Measurements from ENCODE around the gene ARHGEF5. TPM values are rescaled to one million over a fixed set of nuclear protein-coding genes. Genes with fewer than 3 reads are reported as not detected.
"Not testable (repeated sequence)": the region's sequence is repeated elsewhere in the genome, so short reads cannot be mapped to it uniquely, and the experiment has no call there.

The ARHGEF5 gene
- polyA plus RNA-seq: 24.2 to 41.0 TPM (median 24.7 TPM) in 3 replicates
- polyA plus RNA-seq (2011; ENCODE audit: low read depth): 22.5 TPM
- 26.8 and 29.2 TPM in 2 replicates for polyA plus RNA-seq (2011; cell fraction: cytosol; rRNA removed)
- polyA plus RNA-seq (2011; cell fraction: nucleus; rRNA removed): 68.2 and 79.2 TPM in 2 replicates
- 31.9 and 37.4 TPM in 2 replicates for polyA plus RNA-seq (2012; ENCODE audit: low replicate concordance)
- 55.3 to 79.0 TPM (median 56.0 TPM) in 3 replicates for polyA minus RNA-seq
- polyA minus RNA-seq (2011; cell fraction: cytosol; rRNA and poly(A)+ RNA removed): 41.8 TPM
- 53.2 and 66.9 TPM in 2 replicates for polyA minus RNA-seq (2011; cell fraction: nucleus; rRNA and poly(A)+ RNA removed)

DNA sequence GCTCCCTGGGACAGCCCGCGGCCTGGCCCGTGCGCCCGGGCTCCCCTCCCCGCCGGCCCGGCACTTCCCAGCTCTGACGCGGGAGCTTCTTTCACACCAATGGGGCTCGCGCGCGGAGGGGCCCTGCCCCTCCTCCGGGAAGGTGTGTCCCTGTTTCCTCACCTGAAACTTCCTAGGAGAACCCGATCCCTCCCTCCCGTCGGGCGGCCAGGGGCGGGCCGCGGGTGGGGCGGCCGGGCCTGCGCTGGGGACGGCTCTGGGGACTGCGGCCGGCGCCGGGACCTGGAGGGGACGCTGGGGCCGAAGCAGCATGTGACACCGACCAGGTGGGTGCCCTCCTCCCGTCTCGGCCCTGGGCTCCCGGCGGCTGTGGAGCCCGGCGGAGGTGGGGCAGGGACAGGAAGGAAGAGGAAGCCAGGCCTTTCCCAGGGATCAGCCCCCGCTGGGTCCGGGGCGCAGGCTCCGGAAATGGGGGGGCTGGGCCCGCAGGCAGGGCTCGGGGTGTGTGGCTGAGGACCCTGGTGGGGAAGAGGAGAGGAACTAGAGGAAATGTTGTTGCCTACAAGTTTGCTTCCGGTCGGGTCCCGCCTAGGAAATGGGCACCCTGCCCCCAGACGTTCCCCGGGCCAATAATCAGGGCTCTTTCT, at the start of gene ARHGEF5:
ARHGEF5 (plus strand) TSS at position 227 of the 647 bp plus-strand sequence. CDS start 7,268 bp downstream, outside the sequence.
- H2AFZ ChIP-seq (ENCODE audit: control insufficient read depth, low read length); H3K36me3 ChIP-seq (ENCODE audit: control insufficient read depth in 2 of 2, extremely low read depth in 1 of 2, insufficient read depth in 2 of 2, low read length in 2 of 2); dilution Hi-C loops (cut with MboI; ENCODE audit: extremely low pct_ligation_motif_present, low sequenced_read_pairs); FAIRE-seq; H3K79me2 ChIP-seq (ENCODE audit: control insufficient read depth, insufficient read depth, low read length); H4K20me1 ChIP-seq (ENCODE audit: control insufficient read depth, extremely low read depth, insufficient read depth, low read length); H3K4me1 ChIP-seq (ENCODE audit: control insufficient read depth, extremely low read depth, insufficient read depth, low read length); H3K4me3 ChIP-seq (ENCODE audit: control insufficient read depth in 2 of 3, extremely low read depth in 1 of 3, insufficient read depth in 2 of 3, low read depth in 1 of 3, low read length in 3 of 3); H3K27me3 ChIP-seq (ENCODE audit: control insufficient read depth, extremely low read depth, insufficient read depth, low read length); H3K27ac ChIP-seq (ENCODE audit: control insufficient read depth, insufficient read depth, low read length); H3K9ac ChIP-seq (ENCODE audit: control insufficient read depth, extremely low read depth, insufficient read depth, low read length); DNase-seq (ENCODE audit: low read depth, low spot score); H3K9me1 ChIP-seq (ENCODE audit: control insufficient read depth, extremely low read depth, insufficient read depth, low read length); H3K4me2 ChIP-seq (ENCODE audit: control insufficient read depth, extremely low read depth, insufficient read depth, low read depth, low read length); H3K9me3 ChIP-seq (ENCODE audit: control insufficient read depth, low read depth, low read length): not testable (repeated sequence)

DNA sequence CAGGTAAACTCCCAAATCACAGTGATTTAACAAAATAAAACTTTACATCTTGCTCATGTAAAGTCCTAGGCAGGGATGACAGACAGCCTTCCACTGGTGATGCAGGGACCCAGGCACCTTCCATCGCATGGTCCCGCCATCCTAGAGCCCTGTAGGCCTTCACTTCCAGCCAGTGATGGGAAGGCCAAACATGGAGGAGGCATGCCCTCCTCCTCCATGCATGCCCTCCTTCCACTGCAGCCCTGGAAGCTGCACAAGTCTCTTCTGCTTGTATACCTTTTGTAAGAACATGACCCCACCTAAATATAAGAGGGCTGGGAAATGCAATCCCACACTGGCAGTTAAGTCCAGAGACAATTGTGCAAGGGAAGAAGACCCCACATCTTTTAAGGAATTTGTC, 45.5 kb upstream of the ARHGEF5 start:
- H3K79me2 ChIP-seq (ENCODE audit: control insufficient read depth, insufficient read depth, low read length); H3K9me3 ChIP-seq (ENCODE audit: control insufficient read depth, low read depth, low read length); FAIRE-seq; H3K4me1 ChIP-seq (ENCODE audit: control insufficient read depth, extremely low read depth, insufficient read depth, low read length); H3K9me1 ChIP-seq (ENCODE audit: control insufficient read depth, extremely low read depth, insufficient read depth, low read length); H3K36me3 ChIP-seq (ENCODE audit: control insufficient read depth in 2 of 2, extremely low read depth in 1 of 2, insufficient read depth in 2 of 2, low read length in 2 of 2); H3K4me2 ChIP-seq (ENCODE audit: control insufficient read depth, extremely low read depth, insufficient read depth, low read depth, low read length); DNase-seq (ENCODE audit: low read depth, low spot score); H3K9ac ChIP-seq (ENCODE audit: control insufficient read depth, extremely low read depth, insufficient read depth, low read length); H2AFZ ChIP-seq (ENCODE audit: control insufficient read depth, low read length); H3K4me3 ChIP-seq (ENCODE audit: control insufficient read depth in 2 of 3, extremely low read depth in 1 of 3, insufficient read depth in 2 of 3, low read depth in 1 of 3, low read length in 3 of 3); dilution Hi-C loops (cut with MboI; ENCODE audit: extremely low pct_ligation_motif_present, low sequenced_read_pairs); H3K27me3 ChIP-seq (ENCODE audit: control insufficient read depth, extremely low read depth, insufficient read depth, low read length); H3K27ac ChIP-seq (ENCODE audit: control insufficient read depth, insufficient read depth, low read length); H4K20me1 ChIP-seq (ENCODE audit: control insufficient read depth, extremely low read depth, insufficient read depth, low read length): not testable (repeated sequence)

DNA sequence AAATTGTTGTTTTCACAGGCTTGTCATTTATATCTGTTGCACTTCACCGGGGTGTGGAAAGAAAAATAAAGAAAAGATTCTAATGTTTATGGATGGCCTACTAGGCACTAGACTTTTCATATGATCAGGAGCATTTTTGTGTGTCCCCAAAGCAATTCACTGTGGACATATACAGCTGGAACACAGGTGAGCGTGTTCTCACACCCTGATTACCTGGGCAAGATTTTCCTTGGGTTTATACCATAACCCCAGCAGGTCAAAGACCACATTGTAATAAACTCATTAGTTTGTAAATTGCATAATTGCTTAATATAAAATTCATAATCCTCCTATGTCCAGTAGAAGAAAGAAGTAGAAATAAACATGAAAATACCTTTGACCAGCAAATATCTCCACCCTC, 44.0 kb upstream of the ARHGEF5 start:
- H3K27me3 ChIP-seq (ENCODE audit: control insufficient read depth, extremely low read depth, insufficient read depth, low read length); H3K4me3 ChIP-seq (ENCODE audit: control insufficient read depth in 2 of 3, extremely low read depth in 1 of 3, insufficient read depth in 2 of 3, low read depth in 1 of 3, low read length in 3 of 3); H2AFZ ChIP-seq (ENCODE audit: control insufficient read depth, low read length); H3K9ac ChIP-seq (ENCODE audit: control insufficient read depth, extremely low read depth, insufficient read depth, low read length); H3K4me1 ChIP-seq (ENCODE audit: control insufficient read depth, extremely low read depth, insufficient read depth, low read length); H3K9me1 ChIP-seq (ENCODE audit: control insufficient read depth, extremely low read depth, insufficient read depth, low read length); H3K9me3 ChIP-seq (ENCODE audit: control insufficient read depth, low read depth, low read length); H3K79me2 ChIP-seq (ENCODE audit: control insufficient read depth, insufficient read depth, low read length); H4K20me1 ChIP-seq (ENCODE audit: control insufficient read depth, extremely low read depth, insufficient read depth, low read length); dilution Hi-C loops (cut with MboI; ENCODE audit: extremely low pct_ligation_motif_present, low sequenced_read_pairs); H3K36me3 ChIP-seq (ENCODE audit: control insufficient read depth in 2 of 2, extremely low read depth in 1 of 2, insufficient read depth in 2 of 2, low read length in 2 of 2); DNase-seq (ENCODE audit: low read depth, low spot score); H3K4me2 ChIP-seq (ENCODE audit: control insufficient read depth, extremely low read depth, insufficient read depth, low read depth, low read length); FAIRE-seq; H3K27ac ChIP-seq (ENCODE audit: control insufficient read depth, insufficient read depth, low read length): not testable (repeated sequence)

DNA sequence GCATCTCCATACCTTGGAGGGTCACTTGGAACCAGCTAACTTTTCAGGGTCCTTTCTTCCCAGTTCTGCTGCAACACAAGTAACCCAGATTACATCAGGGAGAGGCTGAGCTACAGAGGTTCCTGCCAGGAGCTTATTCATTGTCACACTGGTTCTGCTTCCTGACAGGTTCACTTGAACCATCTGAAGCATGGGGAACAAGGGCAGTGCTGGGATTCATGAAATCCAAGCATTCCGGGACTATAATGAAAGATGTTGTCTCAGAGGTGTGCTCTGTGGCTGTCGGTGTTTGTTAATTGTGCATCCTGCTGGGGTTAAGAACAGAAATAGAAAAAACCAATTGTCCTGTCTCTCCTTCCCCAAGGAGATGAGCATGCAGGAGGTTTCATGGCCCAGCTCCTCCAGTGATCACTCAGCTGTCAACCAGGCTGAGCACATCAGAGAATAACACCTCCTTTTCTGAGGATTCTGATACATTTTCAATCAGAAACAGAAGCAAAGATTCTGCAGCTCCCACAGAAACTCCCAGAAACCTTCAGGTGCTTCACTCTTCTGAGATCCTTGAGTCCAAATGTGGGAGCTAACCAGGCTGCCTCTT, 43.2 kb upstream of the ARHGEF5 start, which contains the start of gene OR2A1:
OR2A1 (plus strand) TSS at position 548 of the 598 bp plus-strand sequence. CDS start 5,706 bp downstream, outside the sequence.
- dilution Hi-C loops (cut with MboI; ENCODE audit: extremely low pct_ligation_motif_present, low sequenced_read_pairs); H3K4me1 ChIP-seq (ENCODE audit: control insufficient read depth, extremely low read depth, insufficient read depth, low read length); H3K4me3 ChIP-seq (ENCODE audit: control insufficient read depth in 2 of 3, extremely low read depth in 1 of 3, insufficient read depth in 2 of 3, low read depth in 1 of 3, low read length in 3 of 3); DNase-seq (ENCODE audit: low read depth, low spot score); H3K79me2 ChIP-seq (ENCODE audit: control insufficient read depth, insufficient read depth, low read length); H3K9ac ChIP-seq (ENCODE audit: control insufficient read depth, extremely low read depth, insufficient read depth, low read length); H3K36me3 ChIP-seq (ENCODE audit: control insufficient read depth in 2 of 2, extremely low read depth in 1 of 2, insufficient read depth in 2 of 2, low read length in 2 of 2); H2AFZ ChIP-seq (ENCODE audit: control insufficient read depth, low read length); H3K4me2 ChIP-seq (ENCODE audit: control insufficient read depth, extremely low read depth, insufficient read depth, low read depth, low read length); H3K9me1 ChIP-seq (ENCODE audit: control insufficient read depth, extremely low read depth, insufficient read depth, low read length); FAIRE-seq; H3K27ac ChIP-seq (ENCODE audit: control insufficient read depth, insufficient read depth, low read length); H3K27me3 ChIP-seq (ENCODE audit: control insufficient read depth, extremely low read depth, insufficient read depth, low read length); H3K9me3 ChIP-seq (ENCODE audit: control insufficient read depth, low read depth, low read length); H4K20me1 ChIP-seq (ENCODE audit: control insufficient read depth, extremely low read depth, insufficient read depth, low read length): not testable (repeated sequence)

All from keratinocyte (primary cell).